ENCODE measurements around the gene TOLLIP. TPM values are rescaled to one million over a fixed set of nuclear protein-coding genes. Genes with fewer than 3 reads are reported as not detected.
"Not testable (repeated sequence)": the region's sequence is repeated elsewhere in the genome, so short reads cannot be mapped to it uniquely, and the experiment has no call there.

Gene TOLLIP
- total RNA-seq, 4 donors from 2014 or later = 43.7 to 77.3 (median 70.6) TPM

- Histone ChIP-seq H3K27me3 (no peaks in the 10 kb centered on the region), H3K36me3 (no peaks in the 10 kb centered on the region), H3K9me3 (no peaks in the 10 kb centered on the region), H3K4me3 (no peak overlapping the region), H3K4me1 (no peaks in the 10 kb centered on the region), H3K27ac (no peak overlapping the region)
- TF ChIP-seq, protein P1, sequence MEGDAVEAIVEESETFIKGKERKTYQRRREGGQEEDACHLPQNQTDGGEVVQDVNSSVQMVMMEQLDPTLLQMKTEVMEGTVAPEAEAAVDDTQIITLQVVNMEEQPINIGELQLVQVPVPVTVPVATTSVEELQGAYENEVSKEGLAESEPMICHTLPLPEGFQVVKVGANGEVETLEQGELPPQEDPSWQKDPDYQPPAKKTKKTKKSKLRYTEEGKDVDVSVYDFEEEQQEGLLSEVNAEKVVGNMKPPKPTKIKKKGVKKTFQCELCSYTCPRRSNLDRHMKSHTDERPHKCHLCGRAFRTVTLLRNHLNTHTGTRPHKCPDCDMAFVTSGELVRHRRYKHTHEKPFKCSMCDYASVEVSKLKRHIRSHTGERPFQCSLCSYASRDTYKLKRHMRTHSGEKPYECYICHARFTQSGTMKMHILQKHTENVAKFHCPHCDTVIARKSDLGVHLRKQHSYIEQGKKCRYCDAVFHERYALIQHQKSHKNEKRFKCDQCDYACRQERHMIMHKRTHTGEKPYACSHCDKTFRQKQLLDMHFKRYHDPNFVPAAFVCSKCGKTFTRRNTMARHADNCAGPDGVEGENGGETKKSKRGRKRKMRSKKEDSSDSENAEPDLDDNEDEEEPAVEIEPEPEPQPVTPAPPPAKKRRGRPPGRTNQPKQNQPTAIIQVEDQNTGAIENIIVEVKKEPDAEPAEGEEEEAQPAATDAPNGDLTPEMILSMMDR (IDR thresholded peaks at IDR 0.05) = no peak
- no peak for TF ChIP-seq POLR2A (IDR thresholded peaks at IDR 0.05)
- DNase-seq = peak in 1 of 3 donors; percentile 43
Measured at GRCh38 chr11:1349327-1350041, 40.1 kb upstream of the TOLLIP start.

- Histone ChIP-seq H3K27me3 (no peaks in the 10 kb centered on the region), H3K36me3 (no peaks in the 10 kb centered on the region), H3K9me3 (no peaks in the 10 kb centered on the region), H3K4me3 (no peak overlapping the region), H3K4me1 (no peaks in the 10 kb centered on the region), H3K27ac (no peak overlapping the region)
- TF ChIP-seq, protein P1 (IDR thresholded peaks at IDR 0.05) = no peak
- no peak for TF ChIP-seq POLR2A (IDR thresholded peaks at IDR 0.05)
- peak in 1 of 3 donors; percentile 32 for DNase-seq
Measured at GRCh38 chr11:1348796-1349326, 39.4 kb upstream of the TOLLIP start.

DNA sequence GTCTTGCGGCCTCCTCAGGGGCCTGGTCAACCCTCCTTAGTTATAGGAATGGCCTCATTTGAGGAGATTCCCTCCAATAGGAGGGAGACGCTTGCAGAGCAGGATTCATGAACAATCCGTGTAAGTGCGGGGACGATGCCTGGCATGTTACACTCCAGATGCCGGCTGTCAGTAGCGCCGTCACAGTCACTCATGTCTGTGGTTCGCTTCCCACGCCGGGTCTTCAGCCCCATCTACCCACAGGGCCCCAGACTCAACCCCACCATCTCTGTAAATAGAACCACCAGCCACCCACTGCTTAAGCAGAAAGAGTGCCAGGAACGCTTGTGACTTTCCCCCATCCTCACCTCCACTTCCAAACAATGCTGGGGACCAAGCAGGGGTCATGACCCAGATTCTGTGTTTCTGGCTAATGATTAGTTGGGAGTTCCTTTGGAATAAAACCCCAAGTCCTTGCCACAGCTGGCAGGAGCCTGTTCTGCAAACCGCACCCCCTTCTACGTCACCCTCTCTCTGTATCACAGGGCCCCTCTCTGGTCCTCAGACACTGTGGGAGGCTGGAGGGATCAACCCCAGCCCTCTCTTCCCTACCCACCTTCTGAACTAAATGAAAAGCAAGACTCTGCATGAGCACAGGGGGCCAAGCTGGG is 38.8 kb upstream of the TOLLIP start:
- H3K4me1 ChIP-seq = no peaks in the 10 kb centered on the region
- no peaks in the 10 kb centered on the region for H3K36me3 ChIP-seq
- H3K27me3 ChIP-seq = no peaks in the 10 kb centered on the region
- TF ChIP-seq, protein P1 (IDR thresholded peaks at IDR 0.05) = no peak
- no peak for TF ChIP-seq POLR2A (IDR thresholded peaks at IDR 0.05)
- H3K9me3 ChIP-seq = no peaks in the 10 kb centered on the region
- no peak overlapping the region for H3K4me3 ChIP-seq
- DNase-seq = peak in 1 of 3 donors; percentile 14
- H3K27ac ChIP-seq = no peak overlapping the region

DNA sequence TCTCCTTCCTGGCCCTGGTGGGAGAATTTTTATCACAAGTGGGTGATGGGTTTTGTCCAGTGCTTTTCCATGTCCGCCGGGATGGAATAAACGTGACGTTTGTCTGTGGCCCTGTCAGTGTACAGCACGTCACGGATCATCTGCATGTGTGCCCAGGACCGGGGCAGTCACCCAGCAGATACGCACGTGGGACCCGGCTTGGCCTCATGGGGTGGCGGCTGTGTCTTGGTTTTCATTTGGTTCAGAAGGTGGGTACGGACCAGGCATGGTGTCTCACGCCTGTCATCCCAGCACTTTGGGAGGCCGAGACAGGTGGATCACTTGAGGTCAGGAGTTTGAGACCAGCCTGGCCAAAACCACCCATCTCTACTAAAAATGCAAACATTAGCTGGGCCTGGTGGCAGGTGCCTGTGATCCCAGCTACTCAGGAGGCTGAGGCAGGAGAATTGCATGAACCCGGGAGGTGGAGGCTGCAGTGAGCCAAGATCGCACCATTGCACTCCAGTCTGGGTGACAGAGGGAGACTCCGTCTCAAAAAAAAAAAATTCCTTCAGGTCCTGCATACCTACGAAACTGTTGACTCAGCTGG is 38.1 kb upstream of the TOLLIP start:
- H3K27me3 ChIP-seq, H3K9me3 ChIP-seq, H3K36me3 ChIP-seq, H3K4me1 ChIP-seq, H3K4me3 ChIP-seq, H3K27ac ChIP-seq: not testable (repeated sequence)
- peak in 1 of 3 donors; percentile 45 for DNase-seq

DNA sequence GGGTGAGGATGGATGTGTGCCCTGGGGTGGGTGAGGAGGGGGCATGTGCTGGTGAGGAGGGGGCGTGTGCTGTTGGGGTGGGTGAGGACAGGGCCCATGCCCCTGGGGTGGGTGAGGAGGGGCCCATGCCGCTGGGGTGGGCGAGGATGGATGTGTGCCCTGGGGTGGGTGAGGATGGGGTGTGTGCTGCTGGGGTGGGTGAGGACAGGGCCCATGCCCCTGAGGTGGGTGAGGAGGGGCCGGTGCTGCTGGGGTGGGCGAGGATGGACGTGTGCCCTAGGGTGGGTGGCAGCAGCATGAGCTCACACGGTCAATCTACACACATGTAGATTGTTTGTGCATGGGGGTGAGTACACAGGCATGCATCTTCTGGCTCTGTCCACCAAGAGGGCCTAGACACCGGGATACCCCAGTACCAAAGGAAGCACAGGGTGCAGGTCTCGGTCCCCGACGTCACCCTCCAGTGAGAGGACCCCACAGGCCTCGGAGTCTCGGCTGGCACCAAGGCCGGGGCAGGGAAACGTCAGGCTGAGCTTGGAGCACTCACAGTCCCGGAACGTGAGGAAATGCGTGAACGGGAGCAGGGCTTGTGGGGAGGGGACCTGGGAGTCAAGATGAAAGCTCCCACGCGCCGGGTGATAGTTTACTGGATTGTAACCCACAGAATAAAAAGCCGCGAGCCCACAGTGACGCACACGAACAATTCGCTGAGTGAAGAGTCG is 37.4 kb upstream of the TOLLIP start:
- no peaks in the 10 kb centered on the region for H3K4me1 ChIP-seq

More for the DNA sequence above, 37.4 kb upstream of the TOLLIP start:
- no peak for TF ChIP-seq POLR2A (IDR thresholded peaks at IDR 0.05)
- TF ChIP-seq, protein P1 (IDR thresholded peaks at IDR 0.05) = no peak
- H3K9me3 ChIP-seq = no peaks in the 10 kb centered on the region
- no peaks in the 10 kb centered on the region for H3K27me3 ChIP-seq
- H3K4me3 ChIP-seq = no peak overlapping the region
- H3K27ac ChIP-seq = no peak overlapping the region
- H3K36me3 ChIP-seq = no peaks in the 10 kb centered on the region
- DNase-seq = peak in 1 of 3 donors; percentile 38

All from Peyer's patch (tissue), 4 donors.